Omental fat pad (tissue), 4 donors: ENCODE results near the gene CDKN1C. TPM values are rescaled to one million over a fixed set of nuclear protein-coding genes. Genes with fewer than 3 reads are reported as not detected.

Experiments used
- ATAC-seq: fragments of 150-250 bp; one replicate; pipeline ENCODE4 v1.9.1; 2016; ENCODE audit warnings: mild to moderate bottlenecking, moderate library complexity; ENCODE audit not compliant: low FRiP score
- DNase-seq: peaks from one replicate; pipeline ENCODE4 v3.0.0-alpha.2; 2019; ENCODE audit warnings: low spot score
- total RNA-seq, 4 donors: library from RNA; depleted of rRNA; stranded (reverse); fragments of >200 nt; gene quantifications; one replicate each; pipeline ENCODE4 v1.1.0, GENCODE V29; 2016
- TF ChIP-seq, protein P1 (sequence below), 3 donors: fragments of 450-650 bp; IDR thresholded peaks; one replicate each; pipeline ENCODE4 v1.5.1; 2016 to 2017; ENCODE audit warnings: antibody characterized with exemption in 3 of 3, mild to moderate bottlenecking in 3 of 3, moderate library complexity in 2 of 3

The CDKN1C gene
- total RNA-seq, 4 donors from 2014 or later, result 111 to 314 (median 138) TPM

DNA sequence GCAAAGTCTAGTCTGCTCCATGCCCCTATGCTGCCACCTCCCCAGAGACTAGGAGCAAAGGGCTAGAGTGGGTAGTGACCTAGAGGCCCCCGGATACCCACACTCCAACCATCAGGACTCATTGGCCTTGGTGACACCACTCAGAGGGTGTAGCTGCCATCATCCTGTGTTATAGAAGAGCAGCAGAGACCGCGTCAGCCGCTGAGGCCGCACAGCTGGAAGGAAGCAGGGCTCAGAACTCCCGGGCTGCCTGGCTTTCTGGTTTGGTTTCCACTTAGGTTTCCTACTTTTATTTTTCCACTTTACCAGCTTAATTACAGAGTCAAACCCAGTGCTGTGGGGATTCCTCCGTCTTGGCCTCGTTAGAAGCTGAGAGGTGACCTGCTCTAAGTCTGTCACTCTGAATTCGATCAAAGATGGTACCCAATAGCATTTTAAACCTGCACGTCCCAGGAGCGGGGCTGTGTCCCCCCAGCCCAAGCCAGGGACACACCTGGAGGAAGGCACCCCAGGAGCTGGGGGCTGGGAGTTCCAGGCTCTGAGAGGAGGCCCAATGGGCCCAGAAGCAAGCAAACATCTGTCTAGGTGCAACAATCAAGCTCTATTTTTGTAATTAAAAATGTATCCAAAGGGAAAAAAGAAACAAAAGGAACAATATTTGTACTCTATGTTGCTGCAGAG, 2.1 kb upstream of the CDKN1C start:
- TF ChIP-seq, protein P1, sequence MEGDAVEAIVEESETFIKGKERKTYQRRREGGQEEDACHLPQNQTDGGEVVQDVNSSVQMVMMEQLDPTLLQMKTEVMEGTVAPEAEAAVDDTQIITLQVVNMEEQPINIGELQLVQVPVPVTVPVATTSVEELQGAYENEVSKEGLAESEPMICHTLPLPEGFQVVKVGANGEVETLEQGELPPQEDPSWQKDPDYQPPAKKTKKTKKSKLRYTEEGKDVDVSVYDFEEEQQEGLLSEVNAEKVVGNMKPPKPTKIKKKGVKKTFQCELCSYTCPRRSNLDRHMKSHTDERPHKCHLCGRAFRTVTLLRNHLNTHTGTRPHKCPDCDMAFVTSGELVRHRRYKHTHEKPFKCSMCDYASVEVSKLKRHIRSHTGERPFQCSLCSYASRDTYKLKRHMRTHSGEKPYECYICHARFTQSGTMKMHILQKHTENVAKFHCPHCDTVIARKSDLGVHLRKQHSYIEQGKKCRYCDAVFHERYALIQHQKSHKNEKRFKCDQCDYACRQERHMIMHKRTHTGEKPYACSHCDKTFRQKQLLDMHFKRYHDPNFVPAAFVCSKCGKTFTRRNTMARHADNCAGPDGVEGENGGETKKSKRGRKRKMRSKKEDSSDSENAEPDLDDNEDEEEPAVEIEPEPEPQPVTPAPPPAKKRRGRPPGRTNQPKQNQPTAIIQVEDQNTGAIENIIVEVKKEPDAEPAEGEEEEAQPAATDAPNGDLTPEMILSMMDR (IDR thresholded peaks at IDR 0.05), result no peak
- DNase-seq, result no peak
- ATAC-seq, result no peak

DNA sequence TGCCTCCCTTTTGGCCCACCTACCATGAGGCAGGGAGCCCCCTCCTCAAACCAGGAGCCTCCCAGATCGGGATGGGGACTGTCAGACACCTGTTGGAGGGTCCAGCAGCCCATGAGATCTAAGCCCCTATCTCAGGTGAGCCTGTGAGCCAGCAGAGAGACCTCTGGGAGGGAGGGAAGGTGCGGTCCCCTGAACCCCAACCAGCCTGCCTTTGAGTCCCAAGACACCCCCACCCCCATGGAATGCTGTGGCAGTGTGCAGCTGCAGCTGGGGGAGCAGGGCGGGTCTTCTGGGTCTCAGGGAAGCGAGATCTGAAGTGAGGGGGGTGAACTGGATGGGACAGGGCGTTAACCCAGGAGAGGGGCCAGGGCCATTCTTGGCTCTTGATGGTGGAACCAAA, 1.4 kb upstream of the CDKN1C start:
- no peak for DNase-seq
- TF ChIP-seq, protein P1 (IDR thresholded peaks at IDR 0.05), result no peak
- ATAC-seq, result no peak

DNA sequence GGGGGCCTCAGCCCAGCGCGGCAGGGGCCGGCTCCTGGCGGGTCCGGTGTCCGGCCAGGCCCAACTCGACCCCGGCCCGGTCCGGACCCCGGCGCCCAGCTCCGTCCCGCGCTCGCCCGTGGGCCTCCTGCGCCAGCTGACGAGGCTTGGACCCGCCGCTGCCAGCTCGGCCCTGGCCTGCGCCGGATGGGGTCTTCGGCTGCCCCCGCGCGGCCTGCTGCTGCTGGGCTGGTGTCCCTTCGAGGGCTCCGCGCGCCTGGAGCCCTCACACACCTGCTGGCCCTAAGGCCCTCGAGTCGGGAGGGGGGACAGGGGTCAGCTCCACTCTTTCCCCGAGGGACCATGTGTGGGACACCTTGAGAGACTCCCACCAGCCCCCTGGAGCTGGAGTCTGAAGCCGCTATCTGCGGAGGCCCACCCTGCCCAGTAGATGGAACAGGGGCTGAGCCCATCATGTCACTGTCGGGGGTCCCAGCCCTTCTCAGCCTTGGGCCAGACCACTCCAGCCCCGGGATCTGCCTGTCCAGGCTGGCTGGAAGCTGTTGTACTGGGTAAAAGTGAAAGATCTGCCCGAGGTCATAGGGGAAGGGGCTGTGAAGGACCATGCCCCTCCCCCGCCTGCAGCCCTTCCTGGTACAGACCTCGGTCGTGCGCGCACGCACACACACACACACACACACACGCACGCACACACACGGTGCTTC, 768 bp upstream of the CDKN1C start:
- no peak for DNase-seq
- TF ChIP-seq, protein P1 (IDR thresholded peaks at IDR 0.05), result no peak
- ATAC-seq, result no peak

DNA sequence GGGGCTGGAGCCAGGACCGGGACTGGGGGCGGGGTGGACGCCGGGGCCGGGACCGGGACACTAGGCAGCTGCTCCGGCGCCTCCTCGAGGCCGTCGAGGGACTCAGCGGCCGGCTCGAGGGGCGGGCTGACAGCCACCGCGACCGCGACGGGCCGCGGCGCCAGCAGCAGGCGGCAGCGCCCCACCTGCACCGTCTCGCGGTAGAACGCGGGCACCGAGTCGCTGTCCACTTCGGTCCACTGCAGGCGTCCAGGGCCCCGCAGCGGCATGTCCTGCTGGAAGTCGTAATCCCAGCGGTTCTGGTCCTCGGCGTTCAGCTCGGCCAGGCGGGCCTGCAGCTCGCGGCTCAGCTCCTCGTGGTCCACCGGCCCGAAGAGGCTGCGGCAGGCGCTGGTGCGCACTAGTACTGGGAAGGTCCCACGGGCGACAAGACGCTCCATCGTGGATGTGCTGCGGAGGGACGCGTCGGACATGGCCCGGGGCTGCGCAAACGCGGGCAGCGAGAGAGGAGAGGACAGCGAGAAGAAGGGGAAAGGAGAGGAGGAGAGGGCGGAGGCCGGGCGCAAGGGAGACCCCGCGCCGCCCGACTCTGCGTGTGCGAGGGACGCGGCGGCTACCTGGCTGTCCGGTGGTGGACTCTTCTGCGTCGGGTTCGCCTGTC, 428 bp downstream of the CDKN1C start:
- ATAC-seq, result no peak
- no peak for DNase-seq
- TF ChIP-seq, protein P1 (IDR thresholded peaks at IDR 0.05), result no peak

DNA sequence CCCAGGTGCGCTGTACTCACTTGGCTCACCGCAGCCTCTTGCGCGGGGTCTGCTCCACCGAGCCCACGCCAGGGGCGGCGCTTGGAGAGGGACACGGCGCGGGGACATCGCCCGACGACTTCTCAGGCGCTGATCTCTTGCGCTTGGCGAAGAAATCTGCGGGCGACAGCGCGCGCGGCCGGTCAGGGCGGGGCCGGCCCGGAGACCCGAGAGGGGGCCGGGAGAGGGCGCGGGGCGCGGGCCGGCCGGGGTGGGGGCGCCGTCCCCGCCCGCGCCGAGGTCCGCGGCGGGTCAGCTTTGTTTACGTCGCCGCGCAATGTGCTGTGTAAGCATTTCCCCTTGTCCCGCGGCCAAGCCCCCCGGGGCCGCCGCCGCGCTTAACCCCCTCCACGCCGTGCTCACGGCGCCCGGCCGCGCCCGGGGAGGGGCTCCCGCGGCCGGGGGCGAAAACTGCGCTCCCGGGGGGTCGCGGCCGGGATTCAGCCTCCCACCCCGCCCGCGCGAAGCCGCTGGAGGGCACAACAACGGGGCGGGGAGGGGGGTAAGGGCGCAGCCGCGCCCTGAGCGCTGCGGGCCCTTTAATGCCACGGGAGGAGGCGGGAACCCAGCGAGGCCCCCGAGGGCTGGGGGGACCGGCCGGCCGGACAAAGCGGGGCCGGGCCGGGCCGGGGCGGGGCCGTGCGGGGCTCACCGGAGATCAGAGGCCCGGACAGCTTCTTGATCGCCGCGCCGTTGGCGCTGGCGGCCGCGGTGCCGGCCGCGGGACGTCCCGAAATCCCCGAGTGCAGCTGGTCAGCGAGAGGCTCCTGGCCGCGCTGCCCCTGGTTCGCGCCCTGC, 1.4 kb downstream of the CDKN1C start:
- DNase-seq, result no peak
- no peak for ATAC-seq

DNA sequence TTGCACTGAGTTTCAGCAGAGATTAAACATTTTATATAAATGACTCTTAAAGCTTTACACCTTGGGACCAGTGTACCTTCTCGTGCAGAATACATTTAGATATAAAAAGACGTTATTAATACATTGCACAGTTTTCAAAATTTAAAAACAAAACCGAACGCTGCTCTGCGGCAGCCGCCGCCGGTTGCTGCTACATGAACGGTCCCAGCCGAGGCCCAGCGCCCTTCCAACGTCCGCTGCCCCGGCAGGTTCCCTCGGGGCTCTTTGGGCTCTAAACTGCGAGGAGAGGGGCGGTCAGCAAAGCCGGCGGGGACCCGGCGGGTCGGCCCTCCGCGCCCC, 2.0 kb downstream of the CDKN1C start:
- DNase-seq (no peak), ATAC-seq (no peak)
- TF ChIP-seq, protein P1 (IDR thresholded peaks at IDR 0.05), result no peak

More for the DNA sequence above, 1.4 kb downstream of the CDKN1C start:
- TF ChIP-seq, protein P1 (IDR thresholded peaks at IDR 0.05), result no peak
